PC-9 (cell line): Measurements from ENCODE around the gene PSMC3IP. TPM values are rescaled to one million over a fixed set of nuclear protein-coding genes. Genes with fewer than 3 reads are reported as not detected.

Experiments
- BruUV-seq: library from RNA; stranded (reverse); fragments of 400-500 nt; replicated peaks from 2 replicates; lab custom pipeline; 2021; lab: Mats Ljungman, UMichigan
- CTCF ChIA-PET: fragments of 300-600 bp; sonication (Branson Sonifier 250); formaldehyde crosslinking; loops from one replicate; lab custom pipeline; 2022; ENCODE audit warnings: antibody characterized with exemption; lab: Charles Lee
- POLR2A ChIA-PET: fragments of 300-600 bp; sonication (Branson Sonifier 250); formaldehyde crosslinking; loops from one replicate; lab custom pipeline; 2022; ENCODE audit warnings: antibody characterized with exemption; ENCODE audit not compliant: unreplicated experiment; lab: Charles Lee
- DNase-seq, 2 experiments: peaks; one replicate each; pipeline versions ENCODE4 v3.0.0 to v3.0.0-alpha.2; 2015 to 2022; ENCODE audit warnings: mixed read lengths in 1 of 2
- H2AFZ ChIP-seq: fragments of 200-600 bp; sonication (generic); 2 replicates; pipeline ENCODE4 v1.8.1; 2017; ENCODE audit warnings: antibody characterized with exemption
- H3F3A ChIP-seq: fragments of 200-600 bp; sonication (generic); 2 replicates; pipeline ENCODE4 v1.8.1; 2017; ENCODE audit warnings: antibody characterized with exemption, mild to moderate bottlenecking, low read depth; ENCODE audit not compliant: insufficient read depth
- H3K27ac ChIP-seq: fragments of 200-600 bp; sonication (generic); 2 replicates; pipeline ENCODE4 v1.6.1; 2016; ENCODE audit warnings: mixed run types
- H3K27me3 ChIP-seq: fragments of 200-600 bp; sonication (generic); 2 replicates; pipeline ENCODE4 v1.6.1; 2016; ENCODE audit warnings: low read depth, mixed run types; ENCODE audit not compliant: insufficient read depth
- H3K36me3 ChIP-seq: fragments of 200-600 bp; sonication (generic); 2 replicates; pipeline ENCODE4 v1.6.1; 2016; ENCODE audit warnings: low read depth, mixed run types
- H3K4me1 ChIP-seq: fragments of 200-600 bp; sonication (generic); replicated peaks from 2 replicates; pipeline ENCODE4 v1.6.1; 2016; ENCODE audit warnings: mixed run types; ENCODE audit not compliant: insufficient read depth
- H3K4me2 ChIP-seq: fragments of 200-600 bp; sonication (generic); 2 replicates; pipeline ENCODE4 v1.6.1; 2017; ENCODE audit warnings: mixed run types
- H3K4me3 ChIP-seq: fragments of 200-600 bp; sonication (generic); 2 replicates; pipeline ENCODE4 v1.6.1; 2016; ENCODE audit warnings: mixed run types
- H3K79me2 ChIP-seq: fragments of 200-600 bp; sonication (generic); 2 replicates; pipeline ENCODE4 v1.6.1; 2017; ENCODE audit warnings: low read depth, mixed run types
- H3K9me2 ChIP-seq: fragments of 200-600 bp; sonication (generic); 2 replicates; pipeline ENCODE4 v1.8.1; 2017; ENCODE audit warnings: mild to moderate bottlenecking; ENCODE audit not compliant: insufficient read depth
- H3K9me3 ChIP-seq: fragments of 200-600 bp; sonication (generic); 2 replicates; pipeline ENCODE4 v1.8.1; 2016; ENCODE audit warnings: low read depth; ENCODE audit not compliant: insufficient read depth
- H4K20me1 ChIP-seq: fragments of 200-600 bp; sonication (generic); 2 replicates; pipeline ENCODE4 v1.8.1; 2017; ENCODE audit not compliant: insufficient read depth
- CTCF ChIP-seq: fragments of 200-600 bp; sonication (generic); conservative IDR thresholded peaks from 2 replicates; pipeline ENCODE4 v1.6.1; 2017; ENCODE audit warnings: mixed run types, antibody characterized with exemption, mild to moderate bottlenecking, moderate library complexity
- EZH2 ChIP-seq: fragments of 200-600 bp; sonication (generic); IDR thresholded peaks from 2 replicates; pipeline ENCODE4 v1.8.0; 2017; ENCODE audit warnings: antibody characterized with exemption, low read depth
- intact Hi-C: fragments of 100-400 bp; cut with micrococcal nuclease; formaldehyde crosslinking; loops from one replicate; pipeline ENCODE4 v1.10.0; 2022; ENCODE audit not compliant: unreplicated experiment
- total RNA-seq: library from RNA; stranded (reverse); gene quantifications from 2 replicates; pipeline ENCODE4 v1.2.3, GENCODE V29; 2021

PSMC3IP gene
- total RNA-seq, 1 experiment from 2014 or later, result 13.4 TPM

DNA sequence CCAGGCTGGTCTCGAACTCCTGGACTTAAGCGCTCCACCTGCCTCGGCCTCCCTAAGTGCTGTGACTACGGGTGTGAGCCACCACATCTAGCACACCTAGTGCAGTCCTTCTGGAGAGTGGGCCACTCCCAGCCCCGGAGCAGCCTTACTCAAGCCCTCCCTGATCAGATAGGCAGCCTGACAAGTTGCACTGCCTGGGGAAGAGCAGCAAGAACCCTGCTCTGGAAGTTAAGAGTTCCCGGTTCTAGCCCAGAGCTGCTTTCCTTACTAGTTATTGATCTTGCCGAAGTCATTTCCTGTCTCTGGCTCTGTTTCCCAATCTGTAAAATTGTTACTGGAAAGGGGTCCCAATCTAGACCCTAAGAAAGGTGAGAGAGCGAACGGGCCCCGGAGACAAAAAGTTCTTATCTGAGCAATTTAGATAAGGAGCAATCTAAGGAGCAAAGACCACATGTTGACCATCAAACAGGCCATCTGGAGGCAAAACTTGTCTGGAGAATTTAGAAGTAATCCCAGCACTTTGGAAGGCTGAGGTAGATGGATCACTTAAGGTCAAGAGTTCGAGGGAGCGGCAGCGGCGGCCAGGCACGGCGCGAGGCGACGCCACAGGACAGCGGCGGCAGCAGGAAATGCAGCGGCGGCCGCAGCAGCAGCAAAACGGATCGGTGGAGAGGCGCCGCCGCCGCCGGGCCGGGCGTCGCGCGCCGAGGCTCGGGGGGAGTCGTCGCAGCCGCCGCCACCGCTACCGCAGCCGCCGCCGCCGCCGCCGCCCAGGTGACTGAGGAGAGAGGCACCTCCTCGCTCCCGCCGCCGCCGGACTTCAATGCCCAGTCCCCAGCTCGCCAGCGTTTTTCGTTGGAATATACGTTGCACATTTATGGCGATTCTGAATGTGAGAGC lies 45.8 kb downstream of the PSMC3IP start:
- H3K9me3 ChIP-seq, result no peaks in the 10 kb centered on the region
- intact Hi-C loops, result no loop called here
- H3K27ac ChIP-seq, result no peak overlapping the region
- H3K27me3 ChIP-seq, result no peaks in the 10 kb centered on the region
- H3F3A ChIP-seq, result peaks cover 38% of the 10 kb centered on the region; the same call in 1 of the 2 replicates
- POLR2A ChIA-PET, result interaction anchor here (0.6 kb wide), 3 partner anchors 11 to 292 kb away, joined by 3 to 18 read pairs (median 11); partner anchors contain the start of gene BECN1
- no peaks in the 10 kb centered on the region for H3K36me3 ChIP-seq
- H3K4me2 ChIP-seq, result peak overlapping the region; percentile 80
- peak overlapping the region; percentile 78 for H2AFZ ChIP-seq
- H3K4me3 ChIP-seq, result peak overlapping the region; percentile 55; the same call in 1 of the 2 replicates
- H3K79me2 ChIP-seq, result peaks cover 2% of the 10 kb centered on the region
- H3K4me1 ChIP-seq, result peaks cover 17% of the 10 kb centered on the region
- DNase-seq, result peak in 1 of 2 experiments; percentile 55
- no peaks in the 10 kb centered on the region for H4K20me1 ChIP-seq
- no peak for TF ChIP-seq EZH2
- peak; percentile 53; the same call in 1 of the 2 replicates for TF ChIP-seq CTCF
- no TSS peak for BruUV-seq
- CTCF ChIA-PET, result interaction anchor here (0.6 to 1.1 kb wide), 4 partner anchors 17 to 657 kb away, joined by 4 to 17 read pairs (median 10); partner anchors contain the start of gene IFI35
- H3K9me2 ChIP-seq, result no peaks in the 10 kb centered on the region

DNA sequence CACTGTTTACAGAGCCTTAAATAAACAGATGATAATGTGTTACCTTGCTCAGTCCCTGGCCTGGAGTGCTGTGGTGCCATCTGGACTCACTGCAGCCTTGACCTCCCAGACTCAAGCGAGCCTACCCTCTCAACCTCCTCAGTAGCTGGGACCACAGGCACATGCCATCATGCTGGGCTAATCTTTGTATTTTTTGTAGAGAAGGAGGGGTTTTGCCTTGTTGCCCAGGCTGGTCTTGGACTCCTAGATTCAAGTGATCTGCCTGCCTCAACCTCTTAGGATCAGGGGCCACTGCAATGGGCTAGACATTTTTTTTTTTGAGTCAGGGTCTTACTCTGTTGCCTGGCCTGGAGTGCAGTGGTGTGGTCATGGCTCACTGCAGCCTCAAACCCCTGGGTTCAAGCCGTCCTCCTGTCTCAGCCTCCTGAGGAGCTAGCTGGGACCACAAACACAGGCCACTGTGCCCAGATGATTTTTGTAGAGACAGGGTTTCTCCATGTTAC lies 46.5 kb downstream of the PSMC3IP start:
- H3K4me2 ChIP-seq, result no peak overlapping the region

More for the DNA sequence above, 46.5 kb downstream of the PSMC3IP start:
- H3K79me2 ChIP-seq, result no peaks in the 10 kb centered on the region
- ChIA-PET POLR2A (no interaction called here), CTCF (interaction anchor here (0.6 kb wide), 1 partner anchor 656 kb away, joined by 17 read pairs; no protein-coding TSS in a partner anchor)
- H3K27me3 ChIP-seq, result no peaks in the 10 kb centered on the region
- no peak overlapping the region for H2AFZ ChIP-seq
- H4K20me1 ChIP-seq, result no peaks in the 10 kb centered on the region
- TF ChIP-seq CTCF (no peak), EZH2 (no peak)
- no peaks in the 10 kb centered on the region for H3K36me3 ChIP-seq
- intact Hi-C loops, result no loop called here
- BruUV-seq, result no TSS peak
- H3K9me2 ChIP-seq, result no peaks in the 10 kb centered on the region
- no peak overlapping the region for H3K4me3 ChIP-seq
- no peak for DNase-seq
- peaks cover 39% of the 10 kb centered on the region; the same call in 1 of the 2 replicates for H3F3A ChIP-seq
- H3K4me1 ChIP-seq, result peaks cover 17% of the 10 kb centered on the region
- no peaks in the 10 kb centered on the region for H3K9me3 ChIP-seq
- no peak overlapping the region for H3K27ac ChIP-seq
